ENCODE data around the gene TRA2A.

TRA2A gene

GRCh38 chr7:23469150-23469960 lies 62.4 kb downstream of the TRA2A start:
- DNase-seq, result no peak

DNA sequence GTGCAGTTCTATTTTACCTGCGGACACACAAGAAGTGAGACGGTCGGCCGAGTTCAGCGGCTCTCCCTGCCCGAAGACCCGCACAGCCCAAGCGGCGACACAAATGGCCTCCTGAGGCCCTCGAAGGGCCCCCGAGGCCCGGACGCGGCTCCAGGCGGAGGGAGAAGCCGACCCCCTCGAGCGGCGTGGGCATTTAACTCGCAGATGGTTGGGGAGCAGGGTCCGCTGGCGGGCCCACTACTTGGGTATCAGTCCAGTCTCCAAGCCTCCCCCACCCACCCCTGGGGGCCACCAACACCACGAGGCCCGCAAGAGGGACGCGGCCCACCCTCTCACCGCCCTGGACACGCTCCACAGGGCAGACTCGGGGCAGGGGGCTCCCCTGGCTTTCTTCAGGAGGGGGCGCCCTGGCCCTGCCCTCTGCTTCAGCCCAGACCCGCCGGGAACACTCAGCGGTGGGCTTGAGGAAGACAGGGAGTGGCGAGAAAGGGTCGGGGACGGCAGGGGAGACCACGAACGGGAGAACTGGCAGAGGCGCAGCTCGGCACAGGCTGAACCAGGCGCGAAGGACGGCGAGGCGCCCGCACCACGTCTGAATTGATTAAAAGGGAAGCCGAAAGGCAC lies 63.1 kb downstream of the TRA2A start:
- DNase-seq, result no peak

DNA sequence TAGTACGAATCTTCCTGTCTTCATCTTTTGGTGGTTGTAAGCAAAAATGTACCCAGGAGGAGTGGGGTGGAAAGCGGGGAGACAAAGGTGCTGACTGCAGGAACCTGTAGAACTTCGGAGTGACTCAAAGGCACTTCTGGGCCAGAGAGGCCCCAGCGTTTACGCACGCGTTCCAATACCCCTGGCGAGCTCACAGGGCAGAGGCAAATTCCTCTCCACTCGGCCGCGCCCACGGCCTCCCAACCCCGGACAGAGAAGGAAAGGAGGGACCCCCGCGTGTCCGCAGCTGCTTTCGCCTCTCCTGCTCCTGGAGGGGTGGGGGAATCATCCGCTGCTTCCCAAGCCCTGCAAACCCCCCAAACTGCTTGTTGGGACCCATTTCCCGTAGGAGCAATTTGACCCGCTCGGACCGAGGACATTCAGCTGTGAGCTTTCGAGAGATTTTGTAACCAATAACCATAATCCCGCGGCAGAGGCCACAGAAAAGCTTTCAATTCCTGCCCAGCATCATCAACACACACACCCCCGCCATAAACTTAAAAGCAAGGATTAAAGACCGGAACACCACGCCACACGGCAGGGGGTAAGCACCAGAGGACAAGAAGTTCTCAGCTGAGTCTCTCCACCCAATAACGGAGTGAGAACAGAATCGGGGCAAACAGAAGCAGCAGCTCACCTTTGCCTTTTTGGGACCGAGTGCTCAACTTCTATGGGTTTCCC lies 63.8 kb downstream of the TRA2A start:
- DNase-seq, result peak; percentile 69

- peak; percentile 69 for DNase-seq
Measured at GRCh38 chr7:23467291-23467805, 64.4 kb downstream of the TRA2A start.

DNA sequence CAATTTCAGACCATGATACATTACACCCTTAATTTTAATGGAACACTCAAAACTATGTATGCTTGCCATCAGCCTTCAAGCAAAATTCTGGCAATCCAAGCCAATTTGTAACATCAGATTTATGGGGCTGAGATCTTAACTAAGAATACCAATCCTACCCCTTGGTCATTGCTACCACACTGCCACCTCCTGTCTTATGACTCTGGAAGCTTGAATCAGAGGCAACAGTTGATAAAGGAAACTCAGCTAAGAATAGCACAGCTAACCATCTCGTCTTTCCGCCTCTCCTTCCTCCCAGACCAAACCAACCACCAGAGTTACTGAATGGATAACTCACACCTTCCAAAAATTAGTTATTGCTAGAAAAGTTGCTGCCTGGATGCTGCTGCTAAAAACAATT lies 68.9 kb downstream of the TRA2A start:
- DNase-seq, result no peak

DNA sequence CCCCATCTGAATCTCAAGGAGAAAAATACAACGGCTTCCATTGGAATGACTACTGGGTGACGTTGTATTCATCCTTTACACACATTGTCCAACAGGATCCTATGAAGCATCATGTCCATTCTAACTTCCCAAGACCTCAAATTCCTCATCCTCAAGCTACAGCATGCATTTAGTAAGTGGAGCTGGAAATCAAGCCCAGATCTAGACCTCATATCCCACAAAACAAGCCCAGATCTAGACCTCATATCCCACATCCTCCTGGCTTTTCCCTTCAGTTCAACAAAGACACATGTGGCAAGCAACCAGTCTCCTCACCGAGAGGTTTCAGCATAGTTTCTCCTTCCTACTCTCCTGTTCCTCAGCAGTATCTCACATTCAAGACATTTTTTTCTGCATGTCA lies 73.7 kb downstream of the TRA2A start:
- DNase-seq, result no peak

- DNase-seq, result no peak
Measured at GRCh38 chr7:23456093-23456492, 75.7 kb downstream of the TRA2A start.

- DNase-seq, result no peak
Measured at GRCh38 chr7:23454881-23455526, 76.8 kb downstream of the TRA2A start.

All from NCI-H526 treated with DMSO at 0.1 percent for 48 hours (cell line).